ENCODE data around the gene WDR6. TPM values are rescaled to one million over a fixed set of nuclear protein-coding genes. Genes with fewer than 3 reads are reported as not detected.

WDR6 gene
- total and polyA plus RNA-seq, 2 experiments from 2014 or later, result 76.5 to 156 TPM

DNA sequence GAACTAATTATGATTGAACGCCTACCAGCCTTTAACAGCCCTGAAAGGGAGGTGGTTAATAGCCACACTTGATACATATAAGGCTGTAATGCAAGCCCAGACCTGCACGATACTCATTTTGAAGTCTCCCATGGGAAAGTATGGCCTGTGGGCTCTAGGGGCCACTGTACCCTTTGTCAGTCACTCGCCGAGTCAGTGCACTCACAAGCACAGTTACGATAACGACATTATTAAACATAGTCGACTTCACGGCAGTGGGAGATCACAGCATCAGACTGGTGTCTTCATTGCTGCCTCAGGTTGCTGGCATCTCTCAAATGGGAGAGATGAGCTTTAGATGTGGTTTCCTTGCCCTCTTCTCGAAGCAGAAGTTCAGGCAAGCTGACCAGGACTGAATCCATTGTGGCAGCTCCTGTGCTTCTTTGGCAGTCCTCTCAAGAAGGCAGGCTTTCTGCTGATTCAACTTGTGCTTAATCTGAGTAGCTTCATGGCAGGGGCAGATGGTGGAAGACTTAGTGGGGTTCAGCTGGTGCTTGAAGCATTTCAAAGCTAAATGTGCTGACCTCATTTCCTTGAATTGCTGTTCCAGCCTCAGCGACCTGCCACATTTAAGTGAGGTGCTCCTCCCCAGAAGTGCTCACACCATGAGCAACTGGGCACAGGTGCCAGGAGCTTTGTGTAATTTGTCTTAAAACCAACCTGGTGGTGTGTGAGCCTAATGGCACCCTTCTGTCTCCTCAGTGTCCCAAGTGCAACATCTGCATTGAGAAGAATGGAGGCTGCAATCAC, 32.9 kb upstream of the WDR6 start:
- no peaks in the 10 kb centered on the region for H3K27me3 Mint-ChIP-seq (ENCODE audit: insufficient read depth, low read depth, poor library complexity)
- TF ChIP-seq, protein P1, sequence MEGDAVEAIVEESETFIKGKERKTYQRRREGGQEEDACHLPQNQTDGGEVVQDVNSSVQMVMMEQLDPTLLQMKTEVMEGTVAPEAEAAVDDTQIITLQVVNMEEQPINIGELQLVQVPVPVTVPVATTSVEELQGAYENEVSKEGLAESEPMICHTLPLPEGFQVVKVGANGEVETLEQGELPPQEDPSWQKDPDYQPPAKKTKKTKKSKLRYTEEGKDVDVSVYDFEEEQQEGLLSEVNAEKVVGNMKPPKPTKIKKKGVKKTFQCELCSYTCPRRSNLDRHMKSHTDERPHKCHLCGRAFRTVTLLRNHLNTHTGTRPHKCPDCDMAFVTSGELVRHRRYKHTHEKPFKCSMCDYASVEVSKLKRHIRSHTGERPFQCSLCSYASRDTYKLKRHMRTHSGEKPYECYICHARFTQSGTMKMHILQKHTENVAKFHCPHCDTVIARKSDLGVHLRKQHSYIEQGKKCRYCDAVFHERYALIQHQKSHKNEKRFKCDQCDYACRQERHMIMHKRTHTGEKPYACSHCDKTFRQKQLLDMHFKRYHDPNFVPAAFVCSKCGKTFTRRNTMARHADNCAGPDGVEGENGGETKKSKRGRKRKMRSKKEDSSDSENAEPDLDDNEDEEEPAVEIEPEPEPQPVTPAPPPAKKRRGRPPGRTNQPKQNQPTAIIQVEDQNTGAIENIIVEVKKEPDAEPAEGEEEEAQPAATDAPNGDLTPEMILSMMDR (conservative IDR thresholded peaks at IDR 0.05; ENCODE audit: low read depth in 2 of 2), result no peak
- TF ChIP-seq STAT1 (IDR thresholded peaks at IDR 0.05; ENCODE audit: unreplicated experiment) (no peak), ZNF114 (CRISPR knock-in tag; IDR thresholded peaks at IDR 0.05) (no peak), POLR2AphosphoS5 (IDR thresholded peaks at IDR 0.05; ENCODE audit: low read depth) (no peak), JUNB (IDR thresholded peaks at IDR 0.05; ENCODE audit: unreplicated experiment) (no peak), ZNF331 (CRISPR knock-in tag; IDR thresholded peaks at IDR 0.05; ENCODE audit: low read depth) (no peak)
- TF ChIP-seq, protein P2, sequence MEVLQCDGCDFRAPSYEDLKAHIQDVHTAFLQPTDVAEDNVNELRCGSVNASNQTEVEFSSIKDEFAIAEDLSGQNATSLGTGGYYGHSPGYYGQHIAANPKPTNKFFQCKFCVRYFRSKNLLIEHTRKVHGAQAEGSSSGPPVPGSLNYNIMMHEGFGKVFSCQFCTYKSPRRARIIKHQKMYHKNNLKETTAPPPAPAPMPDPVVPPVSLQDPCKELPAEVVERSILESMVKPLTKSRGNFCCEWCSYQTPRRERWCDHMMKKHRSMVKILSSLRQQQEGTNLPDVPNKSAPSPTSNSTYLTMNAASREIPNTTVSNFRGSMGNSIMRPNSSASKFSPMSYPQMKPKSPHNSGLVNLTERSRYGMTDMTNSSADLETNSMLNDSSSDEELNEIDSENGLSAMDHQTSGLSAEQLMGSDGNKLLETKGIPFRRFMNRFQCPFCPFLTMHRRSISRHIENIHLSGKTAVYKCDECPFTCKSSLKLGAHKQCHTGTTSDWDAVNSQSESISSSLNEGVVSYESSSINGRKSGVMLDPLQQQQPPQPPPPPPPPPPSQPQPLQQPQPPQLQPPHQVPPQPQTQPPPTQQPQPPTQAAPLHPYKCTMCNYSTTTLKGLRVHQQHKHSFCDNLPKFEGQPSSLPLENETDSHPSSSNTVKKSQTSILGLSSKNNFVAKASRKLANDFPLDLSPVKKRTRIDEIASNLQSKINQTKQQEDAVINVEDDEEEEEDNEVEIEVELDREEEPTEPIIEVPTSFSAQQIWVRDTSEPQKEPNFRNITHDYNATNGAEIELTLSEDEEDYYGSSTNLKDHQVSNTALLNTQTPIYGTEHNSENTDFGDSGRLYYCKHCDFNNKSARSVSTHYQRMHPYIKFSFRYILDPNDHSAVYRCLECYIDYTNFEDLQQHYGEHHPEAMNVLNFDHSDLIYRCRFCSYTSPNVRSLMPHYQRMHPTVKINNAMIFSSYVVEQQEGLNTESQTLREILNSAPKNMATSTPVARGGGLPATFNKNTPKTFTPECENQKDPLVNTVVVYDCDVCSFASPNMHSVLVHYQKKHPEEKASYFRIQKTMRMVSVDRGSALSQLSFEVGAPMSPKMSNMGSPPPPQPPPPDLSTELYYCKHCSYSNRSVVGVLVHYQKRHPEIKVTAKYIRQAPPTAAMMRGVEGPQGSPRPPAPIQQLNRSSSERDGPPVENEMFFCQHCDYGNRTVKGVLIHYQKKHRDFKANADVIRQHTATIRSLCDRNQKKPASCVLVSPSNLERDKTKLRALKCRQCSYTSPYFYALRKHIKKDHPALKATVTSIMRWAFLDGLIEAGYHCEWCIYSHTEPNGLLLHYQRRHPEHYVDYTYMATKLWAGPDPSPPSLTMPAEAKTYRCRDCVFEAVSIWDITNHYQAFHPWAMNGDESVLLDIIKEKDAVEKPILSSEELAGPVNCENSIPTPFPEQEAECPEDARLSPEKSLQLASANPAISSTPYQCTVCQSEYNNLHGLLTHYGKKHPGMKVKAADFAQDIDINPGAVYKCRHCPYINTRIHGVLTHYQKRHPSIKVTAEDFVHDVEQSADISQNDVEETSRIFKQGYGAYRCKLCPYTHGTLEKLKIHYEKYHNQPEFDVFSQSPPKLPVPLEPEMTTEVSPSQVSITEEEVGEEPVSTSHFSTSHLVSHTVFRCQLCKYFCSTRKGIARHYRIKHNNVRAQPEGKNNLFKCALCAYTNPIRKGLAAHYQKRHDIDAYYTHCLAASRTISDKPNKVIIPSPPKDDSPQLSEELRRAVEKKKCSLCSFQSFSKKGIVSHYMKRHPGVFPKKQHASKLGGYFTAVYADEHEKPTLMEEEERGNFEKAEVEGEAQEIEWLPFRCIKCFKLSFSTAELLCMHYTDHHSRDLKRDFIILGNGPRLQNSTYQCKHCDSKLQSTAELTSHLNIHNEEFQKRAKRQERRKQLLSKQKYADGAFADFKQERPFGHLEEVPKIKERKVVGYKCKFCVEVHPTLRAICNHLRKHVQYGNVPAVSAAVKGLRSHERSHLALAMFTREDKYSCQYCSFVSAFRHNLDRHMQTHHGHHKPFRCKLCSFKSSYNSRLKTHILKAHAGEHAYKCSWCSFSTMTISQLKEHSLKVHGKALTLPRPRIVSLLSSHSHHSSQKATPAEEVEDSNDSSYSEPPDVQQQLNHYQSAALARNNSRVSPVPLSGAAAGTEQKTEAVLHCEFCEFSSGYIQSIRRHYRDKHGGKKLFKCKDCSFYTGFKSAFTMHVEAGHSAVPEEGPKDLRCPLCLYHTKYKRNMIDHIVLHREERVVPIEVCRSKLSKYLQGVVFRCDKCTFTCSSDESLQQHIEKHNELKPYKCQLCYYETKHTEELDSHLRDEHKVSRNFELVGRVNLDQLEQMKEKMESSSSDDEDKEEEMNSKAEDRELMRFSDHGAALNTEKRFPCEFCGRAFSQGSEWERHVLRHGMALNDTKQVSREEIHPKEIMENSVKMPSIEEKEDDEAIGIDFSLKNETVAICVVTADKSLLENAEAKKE (CRISPR knock-in tag; IDR thresholded peaks at IDR 0.05), result no peak
- TF ChIP-seq, protein P3, sequence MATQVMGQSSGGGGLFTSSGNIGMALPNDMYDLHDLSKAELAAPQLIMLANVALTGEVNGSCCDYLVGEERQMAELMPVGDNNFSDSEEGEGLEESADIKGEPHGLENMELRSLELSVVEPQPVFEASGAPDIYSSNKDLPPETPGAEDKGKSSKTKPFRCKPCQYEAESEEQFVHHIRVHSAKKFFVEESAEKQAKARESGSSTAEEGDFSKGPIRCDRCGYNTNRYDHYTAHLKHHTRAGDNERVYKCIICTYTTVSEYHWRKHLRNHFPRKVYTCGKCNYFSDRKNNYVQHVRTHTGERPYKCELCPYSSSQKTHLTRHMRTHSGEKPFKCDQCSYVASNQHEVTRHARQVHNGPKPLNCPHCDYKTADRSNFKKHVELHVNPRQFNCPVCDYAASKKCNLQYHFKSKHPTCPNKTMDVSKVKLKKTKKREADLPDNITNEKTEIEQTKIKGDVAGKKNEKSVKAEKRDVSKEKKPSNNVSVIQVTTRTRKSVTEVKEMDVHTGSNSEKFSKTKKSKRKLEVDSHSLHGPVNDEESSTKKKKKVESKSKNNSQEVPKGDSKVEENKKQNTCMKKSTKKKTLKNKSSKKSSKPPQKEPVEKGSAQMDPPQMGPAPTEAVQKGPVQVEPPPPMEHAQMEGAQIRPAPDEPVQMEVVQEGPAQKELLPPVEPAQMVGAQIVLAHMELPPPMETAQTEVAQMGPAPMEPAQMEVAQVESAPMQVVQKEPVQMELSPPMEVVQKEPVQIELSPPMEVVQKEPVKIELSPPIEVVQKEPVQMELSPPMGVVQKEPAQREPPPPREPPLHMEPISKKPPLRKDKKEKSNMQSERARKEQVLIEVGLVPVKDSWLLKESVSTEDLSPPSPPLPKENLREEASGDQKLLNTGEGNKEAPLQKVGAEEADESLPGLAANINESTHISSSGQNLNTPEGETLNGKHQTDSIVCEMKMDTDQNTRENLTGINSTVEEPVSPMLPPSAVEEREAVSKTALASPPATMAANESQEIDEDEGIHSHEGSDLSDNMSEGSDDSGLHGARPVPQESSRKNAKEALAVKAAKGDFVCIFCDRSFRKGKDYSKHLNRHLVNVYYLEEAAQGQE (IDR thresholded peaks at IDR 0.05; ENCODE audit: unreplicated experiment), result no peak

More for the DNA sequence above, 32.9 kb upstream of the WDR6 start:
- DNase-seq (ENCODE audit: low spot score), result no peak
- Histone ChIP-seq H3K4me1 (ENCODE audit: insufficient read depth) (no peaks in the 10 kb centered on the region), H3K27me3 (ENCODE audit: insufficient read depth) (no peaks in the 10 kb centered on the region), H3K9me2 (ENCODE audit: insufficient read depth) (no peaks in the 10 kb centered on the region), H3K36me3 (ENCODE audit: insufficient read depth) (peaks cover 65% of the 10 kb centered on the region), H3K4me2 (no peak overlapping the region), H3K27ac (ENCODE audit: low read depth) (no peak overlapping the region), H4K20me1 (replicated peaks; ENCODE audit: insufficient read depth) (peaks cover 3% of the 10 kb centered on the region; the same call in 1 of the 2 replicates), H3K4me3 (no peak overlapping the region), H3K79me2 (replicated peaks; ENCODE audit: insufficient read depth) (no peaks in the 10 kb centered on the region), H2AFZ (no peak overlapping the region), H3F3A (replicated peaks; ENCODE audit: low read depth) (0 out of 2 replicates have a peak, but pooled peaks cover 6% of the 10 kb centered on the region)
- Mint-ChIP-seq H3K4me1 (no peaks in the 10 kb centered on the region), H3K36me3 (ENCODE audit: low read depth) (peaks cover 79% of the 10 kb centered on the region), H3K27ac (no peak overlapping the region), H3K4me3 (no peak overlapping the region), H3K9me3 (no peaks in the 10 kb centered on the region)
- no peak for ATAC-seq
